ENCODE measurements around the gene RUNX3. TPM values are rescaled to one million over a fixed set of nuclear protein-coding genes. Genes with fewer than 3 reads are reported as not detected.

The RUNX3 gene
- total and polyA plus RNA-seq, 8 donors, result 0.29 to 6.1 (median 2.6) TPM; not detected in 1

DNA sequence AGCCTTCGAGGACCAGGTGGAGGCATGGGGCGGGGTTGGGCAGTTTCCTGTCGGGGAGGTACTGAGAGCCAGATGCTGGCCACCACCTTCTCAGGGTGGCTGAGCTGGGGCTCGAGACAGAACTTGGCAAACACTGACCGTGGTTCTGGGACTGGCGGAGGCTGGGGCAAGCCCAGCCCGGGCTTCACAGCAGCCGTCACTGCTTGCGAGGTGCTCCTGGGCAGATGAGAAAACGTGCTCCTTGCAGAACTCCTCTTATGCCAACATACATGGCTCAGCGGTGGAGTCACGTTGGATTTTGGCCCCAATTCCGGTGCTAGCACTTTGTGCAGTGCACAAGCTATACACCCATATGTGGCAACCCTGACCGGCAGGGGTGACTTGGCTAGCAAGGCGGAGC is 69.2 kb downstream of the RUNX3 start:
- WGBS, 5 donors, result 55 to 70% (median 66%) methylated on average over 15 of the region's 15 CpGs
- Histone ChIP-seq H3K9me3 (no peaks in the 10 kb centered on the region), H3K27ac (no peak overlapping the region), H3K27me3 (peaks cover 0 to 80% (median 3%) of the 10 kb centered on the region in 3 donors), H3K36me3 (no peaks in the 10 kb centered on the region), H3K4me1 (peaks cover 0 to 15% (median 10%) of the 10 kb centered on the region in 4 donors), H3K4me3 (no peak overlapping the region)
- no peak for TF ChIP-seq POLR2AphosphoS5 (IDR thresholded peaks at IDR 0.05)
- no peak for TF ChIP-seq POLR2A (IDR thresholded peaks at IDR 0.05)
- TF ChIP-seq CTCF (IDR thresholded peaks at IDR 0.05), result no peak
- no peak for TF ChIP-seq EP300 (IDR thresholded peaks at IDR 0.05)
- intact Hi-C loops (cut with DNase I; ENCODE audit: low total_unique reads), result loop anchor here (10.0 kb wide), 1 partner anchor 344 kb away; no protein-coding TSS in a partner anchor
- DNase-seq, result no peak

- Histone ChIP-seq H3K4me3 (no peak overlapping the region), H3K36me3 (no peaks in the 10 kb centered on the region), H3K4me1 (peaks cover 0 to 10% (median 4%) of the 10 kb centered on the region in 4 donors), H3K9me3 (no peaks in the 10 kb centered on the region), H3K27ac (no peak overlapping the region), H3K27me3 (peaks cover 0 to 71% (median 3%) of the 10 kb centered on the region in 3 donors)
- intact Hi-C loops (cut with DNase I; ENCODE audit: low total_unique reads), result loop anchor here (10.0 kb wide), 1 partner anchor 345 kb away; no protein-coding TSS in a partner anchor
- no peak for TF ChIP-seq POLR2A (IDR thresholded peaks at IDR 0.05)
- no peak for TF ChIP-seq EP300 (IDR thresholded peaks at IDR 0.05)
- 75 to 87% (median 85%) methylated on average over 10 of the region's 10 CpGs for WGBS, 5 donors
- no peak for DNase-seq
Observed at GRCh38 chr1:24859063-24860010, 70.7 kb downstream of the RUNX3 start.

DNA sequence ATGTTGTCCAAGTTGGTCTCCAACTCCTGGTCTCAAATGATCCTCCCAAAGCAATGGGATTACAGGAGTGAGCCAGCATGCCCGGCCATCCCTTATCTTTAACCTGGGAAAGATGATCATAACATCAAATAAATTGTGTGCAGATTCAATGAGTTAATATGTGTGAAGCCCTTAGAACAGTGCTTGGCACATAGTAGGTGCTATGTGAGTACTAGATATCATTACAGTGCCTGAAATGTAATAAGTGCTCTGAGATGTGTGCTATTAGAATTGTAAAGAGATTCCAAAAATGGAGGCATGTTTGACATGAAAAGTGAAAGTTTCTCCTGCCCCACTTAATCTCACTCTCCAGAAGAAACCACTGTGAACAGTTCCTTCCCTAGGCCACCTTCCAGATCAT is 71.8 kb downstream of the RUNX3 start:
- Histone ChIP-seq H3K27ac (no peak overlapping the region), H3K9me3 (no peaks in the 10 kb centered on the region), H3K36me3 (no peaks in the 10 kb centered on the region), H3K4me1 (peaks cover 0 to 9% (median 3%) of the 10 kb centered on the region in 4 donors), H3K4me3 (no peak overlapping the region), H3K27me3 (peaks cover 0 to 63% (median 0%) of the 10 kb centered on the region in 3 donors)
- intact Hi-C loops (cut with DNase I; ENCODE audit: low total_unique reads), result no loop called here
- DNase-seq, result no peak
- WGBS, 5 donors, result 75 to 94% (median 86%) methylated on average over 1 of the region's 1 CpG
- TF ChIP-seq POLR2A (IDR thresholded peaks at IDR 0.05) (no peak), EP300 (IDR thresholded peaks at IDR 0.05) (no peak), POLR2AphosphoS5 (IDR thresholded peaks at IDR 0.05) (no peak), CTCF (IDR thresholded peaks at IDR 0.05) (no peak)

- 56 to 69% (median 63%) methylated on average over 6 of the region's 6 CpGs for WGBS, 5 donors
- no peaks in the 10 kb centered on the region for H3K9me3 ChIP-seq
- no peak for DNase-seq
- no peak for TF ChIP-seq EP300 (IDR thresholded peaks at IDR 0.05)
- no peak for TF ChIP-seq POLR2AphosphoS5 (IDR thresholded peaks at IDR 0.05)
- no peak for TF ChIP-seq POLR2A (IDR thresholded peaks at IDR 0.05)
- TF ChIP-seq CTCF (IDR thresholded peaks at IDR 0.05), result no peak
- intact Hi-C loops (cut with DNase I; ENCODE audit: low total_unique reads), result no loop called here
- no peak overlapping the region for H3K4me3 ChIP-seq
- no peaks in the 10 kb centered on the region for H3K36me3 ChIP-seq
- peaks cover 0 to 8% (median 3%) of the 10 kb centered on the region in 4 donors for H3K4me1 ChIP-seq
- peaks cover 0 to 57% (median 0%) of the 10 kb centered on the region in 3 donors for H3K27me3 ChIP-seq
- H3K27ac ChIP-seq, result no peak overlapping the region
Observed at GRCh38 chr1:24857507-24858133, 72.5 kb downstream of the RUNX3 start.
